Activated naive CD4-positive, alpha-beta T cell treated with anti-CD3 and anti-CD28 coated beads for 36 hours (primary cell): ENCODE data around the gene MFGE8. TPM values are rescaled to one million over a fixed set of nuclear protein-coding genes. Genes with fewer than 3 reads are reported as not detected.

Experiments
- CTCF ChIA-PET: fragments of 350-600 bp; sonication (Branson Sonifier 250); formaldehyde crosslinking; loops from one replicate; lab custom pipeline; 2021; ENCODE audit warnings: antibody characterized with exemption; lab: Charles Lee
- DNase-seq: peaks from one replicate; pipeline ENCODE4 v3.0.0-alpha.2; 2020
- H3K27ac Mint-ChIP-seq: one replicate; pipeline ENCODE4 v1.8.0; 2021; ENCODE audit warnings: mild to moderate bottlenecking, mixed read lengths
- H3K27me3 Mint-ChIP-seq: one replicate; pipeline ENCODE4 v1.8.0; 2021; ENCODE audit warnings: low read depth, mixed read lengths
- H3K36me3 Mint-ChIP-seq: one replicate; pipeline ENCODE4 v1.8.0; 2021; ENCODE audit warnings: low read depth, mixed read lengths
- H3K4me1 Mint-ChIP-seq: one replicate; pipeline ENCODE4 v1.8.0; 2021; ENCODE audit warnings: low read depth, mixed read lengths
- H3K4me3 Mint-ChIP-seq: one replicate; pipeline ENCODE4 v1.8.0; 2021; ENCODE audit warnings: mild to moderate bottlenecking, moderate library complexity, mixed read lengths
- H3K9me3 Mint-ChIP-seq: one replicate; pipeline ENCODE4 v1.8.0; 2021; ENCODE audit warnings: mixed read lengths
- intact Hi-C: fragments of 100-400 bp; cut with micrococcal nuclease; formaldehyde crosslinking; loops from one replicate; pipeline ENCODE4 v1.15.1; 2023
- total RNA-seq, 2 experiments: library from RNA; stranded (reverse); gene quantifications; one replicate each; pipeline ENCODE4 v1.2.3, GENCODE V29; 2021

Gene MFGE8
- total RNA-seq, 2 experiments from 2014 or later: 28.2 to 31.6 TPM

DNA sequence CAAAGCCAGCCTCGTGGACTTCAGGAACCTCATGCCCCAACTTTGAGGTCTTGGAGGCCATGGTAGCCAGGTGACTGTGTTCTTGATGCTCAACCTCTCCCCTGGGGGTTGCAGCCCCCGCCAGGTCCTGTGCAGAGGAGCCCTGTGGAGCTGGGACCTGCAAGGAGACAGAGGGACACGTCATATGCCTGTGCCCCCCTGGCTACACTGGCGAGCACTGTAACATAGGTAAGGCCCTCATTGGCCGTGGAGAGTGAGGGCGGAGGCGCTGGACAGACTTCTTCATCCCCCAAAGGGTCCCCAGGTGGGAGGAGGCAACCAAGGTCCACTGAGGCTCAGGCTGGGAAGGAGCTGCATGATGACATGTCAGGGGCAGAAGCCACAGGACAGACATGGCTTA is 53.0 kb downstream of the MFGE8 start:
- no peak for DNase-seq
- Mint-ChIP-seq H3K4me3 (no peak overlapping the region), H3K4me1 (no peaks in the 10 kb centered on the region), H3K27ac (no peak overlapping the region), H3K27me3 (no peaks in the 10 kb centered on the region), H3K9me3 (peaks cover 3% of the 10 kb centered on the region), H3K36me3 (no peaks in the 10 kb centered on the region)
- CTCF ChIA-PET: no interaction called here
- intact Hi-C loops: no loop called here

DNA sequence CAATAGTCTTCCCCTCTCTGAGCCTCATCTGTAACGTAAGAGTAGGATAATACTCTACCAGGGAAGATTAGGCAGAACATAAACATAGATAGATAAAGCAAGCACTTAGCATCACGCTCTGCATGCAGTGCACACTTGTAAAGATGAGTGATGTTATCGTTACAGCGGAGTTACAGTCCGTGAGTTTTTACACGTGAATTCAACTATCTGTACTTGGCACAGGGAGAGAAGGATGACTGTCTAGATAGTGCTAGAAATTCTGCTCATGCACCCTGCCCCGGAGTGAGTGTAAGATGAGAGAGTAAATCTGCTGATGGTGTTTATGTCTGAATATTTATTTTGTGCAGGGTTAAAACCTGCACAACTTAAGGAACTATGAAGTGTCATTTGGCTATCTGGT is 53.6 kb downstream of the MFGE8 start:
- Mint-ChIP-seq H3K4me3 (no peak overlapping the region), H3K9me3 (peaks cover 9% of the 10 kb centered on the region), H3K27ac (no peak overlapping the region), H3K36me3 (no peaks in the 10 kb centered on the region), H3K4me1 (no peaks in the 10 kb centered on the region), H3K27me3 (no peaks in the 10 kb centered on the region)
- CTCF ChIA-PET: no interaction called here
- DNase-seq: no peak
- intact Hi-C loops: no loop called here

GRCh38 chr15:88858934-88859333 is 54.2 kb downstream of the MFGE8 start:
- Mint-ChIP-seq H3K9me3 (peaks cover 11% of the 10 kb centered on the region), H3K4me3 (no peak overlapping the region), H3K4me1 (no peaks in the 10 kb centered on the region), H3K36me3 (no peaks in the 10 kb centered on the region), H3K27me3 (no peaks in the 10 kb centered on the region), H3K27ac (no peak overlapping the region)
- CTCF ChIA-PET: no interaction called here
- intact Hi-C loops: no loop called here
- no peak for DNase-seq

GRCh38 chr15:88852476-88852875 is 60.7 kb downstream of the MFGE8 start:
- intact Hi-C loops: no loop called here

DNA sequence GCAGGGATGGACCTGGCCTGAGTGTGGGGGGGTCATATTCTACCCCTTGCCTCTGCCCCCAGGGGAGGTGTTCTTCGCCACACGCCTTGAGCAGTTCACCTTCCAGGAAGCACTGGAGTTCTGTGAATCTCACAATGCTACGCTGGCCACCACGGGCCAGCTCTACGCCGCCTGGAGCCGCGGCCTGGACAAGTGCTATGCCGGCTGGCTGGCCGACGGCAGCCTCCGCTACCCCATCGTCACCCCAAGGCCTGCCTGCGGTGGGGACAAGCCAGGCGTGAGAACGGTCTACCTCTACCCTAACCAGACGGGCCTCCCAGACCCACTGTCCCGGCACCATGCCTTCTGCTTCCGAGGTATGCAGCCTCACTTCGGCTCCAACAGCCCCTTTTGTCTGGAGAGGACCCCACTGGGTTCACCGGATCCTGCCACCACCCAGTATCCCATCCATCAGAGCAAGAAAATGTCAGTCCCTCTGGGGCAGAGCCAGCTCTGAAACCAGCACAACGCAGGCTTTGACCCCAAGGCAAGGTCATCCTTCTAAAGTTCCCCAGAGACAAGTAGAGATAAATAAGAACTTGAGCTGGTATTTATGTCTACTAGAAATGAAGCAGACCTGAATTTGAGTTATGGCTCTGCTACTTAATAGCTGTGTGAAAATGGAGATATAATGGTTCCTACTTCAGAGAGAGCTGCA is 63.7 kb downstream of the MFGE8 start:
- Mint-ChIP-seq H3K9me3 (peaks cover 4% of the 10 kb centered on the region), H3K27ac (no peak overlapping the region), H3K4me3 (no peak overlapping the region), H3K4me1 (peaks cover 8% of the 10 kb centered on the region), H3K27me3 (no peaks in the 10 kb centered on the region), H3K36me3 (no peaks in the 10 kb centered on the region)
- CTCF ChIA-PET: interaction anchor here (0.6 to 1.1 kb wide), 3 partner anchors 14 to 103 kb away, joined by 3 read pairs; no protein-coding TSS in a partner anchor
- no peak for DNase-seq
- intact Hi-C loops: no loop called here

More at GRCh38 chr15:88852476-88852875, 60.7 kb downstream of the MFGE8 start:
- no peak overlapping the region for H3K27ac Mint-ChIP-seq
- no peaks in the 10 kb centered on the region for H3K36me3 Mint-ChIP-seq
- DNase-seq: no peak
- H3K4me3 Mint-ChIP-seq: no peak overlapping the region
- H3K4me1 Mint-ChIP-seq: no peaks in the 10 kb centered on the region
- CTCF ChIA-PET: interaction anchor here (1.1 kb wide), 1 partner anchor 53 kb away, joined by 3 read pairs; no protein-coding TSS in a partner anchor
- no peaks in the 10 kb centered on the region for H3K27me3 Mint-ChIP-seq
- peaks cover 14% of the 10 kb centered on the region for H3K9me3 Mint-ChIP-seq

Other genes with a start within 250 kb of the MFGE8 start
- gene ACAN, start 109.9 kb downstream of the MFGE8 start, total RNA-seq: not detected
- gene HAPLN3, start 17.8 kb downstream of the MFGE8 start, total RNA-seq: 100 to 1,000 TPM; 103 to 105 TPM
- 10 to 100 TPM; 57.2 to 64.9 TPM for gene ABHD2, start 175.1 kb upstream of the MFGE8 start, total RNA-seq